ENCODE results near the gene ZBTB20.
A peak's percentile ranks its signal among the peaks of the same experiment; 100 is the strongest.

The ZBTB20 gene

GRCh38 chr3:114864970-114865369 lies 282.1 kb downstream of the ZBTB20 start:
- H3K9ac ChIP-seq (ENCODE audit: low read depth, low read length): no peak overlapping the region
- H3K4me1 ChIP-seq (ENCODE audit: insufficient read depth, low read length): no peaks in the 10 kb centered on the region
- H3K4me3 ChIP-seq (ENCODE audit: low read length): no peak overlapping the region
- H3K27ac ChIP-seq (ENCODE audit: low read depth, low read length): no peak overlapping the region
- H3K36me3 ChIP-seq (ENCODE audit: insufficient read depth, low read length): no peaks in the 10 kb centered on the region
- WGBS: 98% methylated on average over 2 of the region's 2 CpGs
- H3K9me3 ChIP-seq (ENCODE audit: insufficient read depth, low read depth, low read length): no peaks in the 10 kb centered on the region
- H3K27me3 ChIP-seq (ENCODE audit: insufficient read depth, low read length): no peaks in the 10 kb centered on the region

GRCh38 chr3:114863848-114864247 lies 283.2 kb downstream of the ZBTB20 start:
- no peak overlapping the region for H3K27ac ChIP-seq (ENCODE audit: low read depth, low read length)
- H3K9me3 ChIP-seq (ENCODE audit: insufficient read depth, low read depth, low read length): no peaks in the 10 kb centered on the region
- no peak overlapping the region for H3K4me3 ChIP-seq (ENCODE audit: low read length)
- WGBS: no CpG with 5 or more reads among the region's 1 CpG
- no peaks in the 10 kb centered on the region for H3K4me1 ChIP-seq (ENCODE audit: insufficient read depth, low read length)
- H3K27me3 ChIP-seq (ENCODE audit: insufficient read depth, low read length): no peaks in the 10 kb centered on the region
- no peak overlapping the region for H3K9ac ChIP-seq (ENCODE audit: low read depth, low read length)
- no peaks in the 10 kb centered on the region for H3K36me3 ChIP-seq (ENCODE audit: insufficient read depth, low read length)

GRCh38 chr3:114861666-114862065 lies 285.4 kb downstream of the ZBTB20 start:
- Histone ChIP-seq H3K27me3 (ENCODE audit: insufficient read depth, low read length) (no peaks in the 10 kb centered on the region), H3K4me1 (ENCODE audit: insufficient read depth, low read length) (peaks cover 11% of the 10 kb centered on the region), H3K36me3 (ENCODE audit: insufficient read depth, low read length) (no peaks in the 10 kb centered on the region), H3K4me3 (ENCODE audit: low read length) (no peak overlapping the region), H3K27ac (ENCODE audit: low read depth, low read length) (no peak overlapping the region), H3K9ac (ENCODE audit: low read depth, low read length) (no peak overlapping the region), H3K9me3 (ENCODE audit: insufficient read depth, low read depth, low read length) (no peaks in the 10 kb centered on the region)
- WGBS: 90% methylated on average over 2 of the region's 2 CpGs

GRCh38 chr3:114860531-114860930 lies 286.6 kb downstream of the ZBTB20 start:
- Histone ChIP-seq H3K36me3 (ENCODE audit: insufficient read depth, low read length) (no peaks in the 10 kb centered on the region), H3K27me3 (ENCODE audit: insufficient read depth, low read length) (no peaks in the 10 kb centered on the region), H3K27ac (ENCODE audit: low read depth, low read length) (no peak overlapping the region), H3K9ac (ENCODE audit: low read depth, low read length) (no peak overlapping the region), H3K9me3 (ENCODE audit: insufficient read depth, low read depth, low read length) (no peaks in the 10 kb centered on the region), H3K4me1 (ENCODE audit: insufficient read depth, low read length) (peaks cover 12% of the 10 kb centered on the region), H3K4me3 (ENCODE audit: low read length) (no peak overlapping the region)
- WGBS: no CpG with 5 or more reads among the region's 2 CpGs

GRCh38 chr3:114858329-114858728 lies 288.8 kb downstream of the ZBTB20 start:
- peaks cover 21% of the 10 kb centered on the region for H3K4me1 ChIP-seq (ENCODE audit: insufficient read depth, low read length)
- no peak overlapping the region for H3K9ac ChIP-seq (ENCODE audit: low read depth, low read length)
- H3K27ac ChIP-seq (ENCODE audit: low read depth, low read length): no peak overlapping the region
- H3K4me3 ChIP-seq (ENCODE audit: low read length): no peak overlapping the region
- H3K27me3 ChIP-seq (ENCODE audit: insufficient read depth, low read length): no peaks in the 10 kb centered on the region
- H3K36me3 ChIP-seq (ENCODE audit: insufficient read depth, low read length): no peaks in the 10 kb centered on the region
- 95% methylated on average over 2 of the region's 4 CpGs for WGBS
- no peaks in the 10 kb centered on the region for H3K9me3 ChIP-seq (ENCODE audit: insufficient read depth, low read depth, low read length)

- no peaks in the 10 kb centered on the region for H3K27me3 ChIP-seq (ENCODE audit: insufficient read depth, low read length)
- H3K9ac ChIP-seq (ENCODE audit: low read depth, low read length): no peak overlapping the region
- H3K4me1 ChIP-seq (ENCODE audit: insufficient read depth, low read length): peaks cover 22% of the 10 kb centered on the region
- H3K36me3 ChIP-seq (ENCODE audit: insufficient read depth, low read length): no peaks in the 10 kb centered on the region
- no peak overlapping the region for H3K4me3 ChIP-seq (ENCODE audit: low read length)
- WGBS: 76% methylated on average over 3 of the region's 6 CpGs
- peak overlapping the region; percentile 41; the same call in 1 of the 2 replicates for H3K27ac ChIP-seq (ENCODE audit: low read depth, low read length)
- no peaks in the 10 kb centered on the region for H3K9me3 ChIP-seq (ENCODE audit: insufficient read depth, low read depth, low read length)
These were observed 289.8 kb downstream of the ZBTB20 start for GRCh38 chr3:114857299-114857701.

GRCh38 chr3:114856835-114857234 lies 290.3 kb downstream of the ZBTB20 start:
- no CpG with 5 or more reads among the region's 1 CpG for WGBS

GRCh38 chr3:114855839-114856238 lies 291.2 kb downstream of the ZBTB20 start:
- H3K4me1 ChIP-seq (ENCODE audit: insufficient read depth, low read length): peaks cover 22% of the 10 kb centered on the region
- H3K9ac ChIP-seq (ENCODE audit: low read depth, low read length): no peak overlapping the region
- H3K4me3 ChIP-seq (ENCODE audit: low read length): no peak overlapping the region
- H3K27ac ChIP-seq (ENCODE audit: low read depth, low read length): no peak overlapping the region
- H3K9me3 ChIP-seq (ENCODE audit: insufficient read depth, low read depth, low read length): no peaks in the 10 kb centered on the region
- H3K27me3 ChIP-seq (ENCODE audit: insufficient read depth, low read length): no peaks in the 10 kb centered on the region
- WGBS: 88% methylated on average over 4 of the region's 5 CpGs
- no peaks in the 10 kb centered on the region for H3K36me3 ChIP-seq (ENCODE audit: insufficient read depth, low read length)

More at GRCh38 chr3:114856835-114857234, 290.3 kb downstream of the ZBTB20 start:
- no peak overlapping the region for H3K9ac ChIP-seq (ENCODE audit: low read depth, low read length)
- no peaks in the 10 kb centered on the region for H3K9me3 ChIP-seq (ENCODE audit: insufficient read depth, low read depth, low read length)
- H3K4me1 ChIP-seq (ENCODE audit: insufficient read depth, low read length): peaks cover 22% of the 10 kb centered on the region
- H3K27me3 ChIP-seq (ENCODE audit: insufficient read depth, low read length): no peaks in the 10 kb centered on the region
- H3K4me3 ChIP-seq (ENCODE audit: low read length): no peak overlapping the region
- no peaks in the 10 kb centered on the region for H3K36me3 ChIP-seq (ENCODE audit: insufficient read depth, low read length)
- H3K27ac ChIP-seq (ENCODE audit: low read depth, low read length): no peak overlapping the region

- H3K4me1 ChIP-seq (ENCODE audit: insufficient read depth, low read length): peaks cover 22% of the 10 kb centered on the region
- H3K27me3 ChIP-seq (ENCODE audit: insufficient read depth, low read length): no peaks in the 10 kb centered on the region
- 91% methylated on average over 3 of the region's 3 CpGs for WGBS
- H3K9me3 ChIP-seq (ENCODE audit: insufficient read depth, low read depth, low read length): no peaks in the 10 kb centered on the region
- no peak overlapping the region for H3K4me3 ChIP-seq (ENCODE audit: low read length)
- no peak overlapping the region for H3K27ac ChIP-seq (ENCODE audit: low read depth, low read length)
- H3K36me3 ChIP-seq (ENCODE audit: insufficient read depth, low read length): no peaks in the 10 kb centered on the region
- no peak overlapping the region for H3K9ac ChIP-seq (ENCODE audit: low read depth, low read length)
These were observed 294.1 kb downstream of the ZBTB20 start for GRCh38 chr3:114852966-114853365.

- Histone ChIP-seq H3K9me3 (ENCODE audit: insufficient read depth, low read depth, low read length) (no peaks in the 10 kb centered on the region), H3K4me1 (ENCODE audit: insufficient read depth, low read length) (0 out of 2 replicates have a peak, but pooled peaks cover 11% of the 10 kb centered on the region), H3K27ac (ENCODE audit: low read depth, low read length) (no peak overlapping the region), H3K4me3 (ENCODE audit: low read length) (no peak overlapping the region), H3K36me3 (ENCODE audit: insufficient read depth, low read length) (no peaks in the 10 kb centered on the region), H3K9ac (ENCODE audit: low read depth, low read length) (no peak overlapping the region), H3K27me3 (ENCODE audit: insufficient read depth, low read length) (no peaks in the 10 kb centered on the region)
- WGBS: 100% methylated on average over 1 of the region's 1 CpG
These were observed 296.2 kb downstream of the ZBTB20 start for GRCh38 chr3:114850898-114851297.

GRCh38 chr3:114848643-114849350 lies 298.3 kb downstream of the ZBTB20 start:
- Histone ChIP-seq H3K9ac (ENCODE audit: low read depth, low read length) (no peak overlapping the region), H3K4me1 (ENCODE audit: insufficient read depth, low read length) (0 out of 2 replicates have a peak, but pooled peaks cover 4% of the 10 kb centered on the region), H3K27ac (ENCODE audit: low read depth, low read length) (no peak overlapping the region), H3K36me3 (ENCODE audit: insufficient read depth, low read length) (no peaks in the 10 kb centered on the region), H3K4me3 (ENCODE audit: low read length) (no peak overlapping the region), H3K27me3 (ENCODE audit: insufficient read depth, low read length) (no peaks in the 10 kb centered on the region), H3K9me3 (ENCODE audit: insufficient read depth, low read depth, low read length) (no peaks in the 10 kb centered on the region)
- WGBS: 93% methylated on average over 3 of the region's 3 CpGs

GRCh38 chr3:114848082-114848481 lies 299.0 kb downstream of the ZBTB20 start:
- no peaks in the 10 kb centered on the region for H3K9me3 ChIP-seq (ENCODE audit: insufficient read depth, low read depth, low read length)

More at GRCh38 chr3:114848082-114848481, 299.0 kb downstream of the ZBTB20 start:
- no peak overlapping the region for H3K4me3 ChIP-seq (ENCODE audit: low read length)
- no peak overlapping the region for H3K27ac ChIP-seq (ENCODE audit: low read depth, low read length)
- no peak overlapping the region for H3K9ac ChIP-seq (ENCODE audit: low read depth, low read length)
- H3K4me1 ChIP-seq (ENCODE audit: insufficient read depth, low read length): no peaks in the 10 kb centered on the region
- H3K27me3 ChIP-seq (ENCODE audit: insufficient read depth, low read length): no peaks in the 10 kb centered on the region
- WGBS: 91% methylated on average over 7 of the region's 7 CpGs
- no peaks in the 10 kb centered on the region for H3K36me3 ChIP-seq (ENCODE audit: insufficient read depth, low read length)
